HCT116 (cell line): ENCODE data around the gene DNAJC1. TPM values are rescaled to one million over a fixed set of nuclear protein-coding genes. Genes with fewer than 3 reads are reported as not detected.
A peak's percentile ranks its signal among the peaks of the same experiment; 100 is the strongest.

Experiments
- ATAC-seq: fragments of 200-7000 bp; cut with Tn5 transposase; 2 replicates; pipeline ENCODE4 v1.9.1; 2020; ENCODE audit warnings: mild to moderate bottlenecking, moderate library complexity
- Bru-seq: library from RNA; stranded (reverse); fragments of 400-500 nt; gene quantifications from one replicate; lab custom pipeline; 2021; lab: Mats Ljungman, UMichigan
- BruChase-seq, 2 experiments: library from RNA; stranded (reverse); fragments of 400-500 nt; gene quantifications; one replicate each; lab custom pipeline; 2021; lab: Mats Ljungman, UMichigan
- BruUV-seq: library from RNA; stranded (reverse); fragments of 400-500 nt; replicated peaks from 2 replicates; lab custom pipeline; 2021; lab: Mats Ljungman, UMichigan
- CTCF ChIA-PET: fragments of 300-600 bp; sonication (Branson Sonifier 250); formaldehyde crosslinking; loops from one replicate; lab custom pipeline; 2021; ENCODE audit warnings: antibody characterized with exemption; lab: Charles Lee
- POLR2A ChIA-PET: fragments of 300-600, 350-600 bp; sonication (Branson Sonifier 250); formaldehyde crosslinking; loops from one replicate; lab custom pipeline; 2021; ENCODE audit warnings: antibody characterized with exemption; lab: Charles Lee
- RAD21 ChIA-PET, 2 experiments: fragments of 300-600 bp; sonication (Branson Sonifier 250); formaldehyde crosslinking; loops; one replicate each; lab custom pipeline; 2023; ENCODE audit warnings: low total read pairs in 2 of 2; ENCODE audit not compliant: uncharacterized antibody in 2 of 2, unreplicated experiment in 2 of 2, low non-redundant PET in 1 of 2; lab: Charles Lee
- DNase-seq: peaks from one replicate; pipeline ENCODE4 v3.0.0-alpha.2; 2010; ENCODE audit warnings: low read depth, low spot score
- H2AFZ ChIP-seq: fragments of 200-600 bp; shearing (Covaris generic), sonication (generic); 2 replicates; pipeline ENCODE4 v1.6.1; 2017; ENCODE audit warnings: low read depth, mixed run types, mixed read lengths, antibody characterized with exemption, low read length; ENCODE audit not compliant: poor library complexity, severe bottlenecking
- H3K27ac ChIP-seq: 2 replicates; pipeline ENCODE4 v1.5.1; 2012; ENCODE audit warnings: low read depth, low read length
- H3K27me3 ChIP-seq: fragments of 200-600 bp; sonication (generic); 2 replicates; pipeline ENCODE4 v1.6.1; 2016; ENCODE audit warnings: mixed run types, low read length, mixed read lengths; ENCODE audit not compliant: insufficient read depth
- H3K36me3 ChIP-seq, 2 experiments: fragments of 200-500 bp in 1 of 2; fragments of 200-600 bp in 1 of 2; sonication (Bioruptor generic) in 1 of 2; sonication (generic) in 1 of 2; 2 replicates each; pipeline versions ENCODE4 v1.5.1 to v1.6.1; 2014 to 2016; ENCODE audit warnings: low read length in 2 of 2, inconsistent platforms in 1 of 2, mixed read lengths in 1 of 2, mixed run types in 1 of 2; ENCODE audit not compliant: insufficient read depth in 2 of 2, control insufficient read depth in 1 of 2
- H3K4me1 ChIP-seq, 2 experiments: fragments of 200-600 bp in 1 of 2; sonication (generic) in 1 of 2; 2 replicates each; pipeline versions ENCODE4 v1.5.1 to v1.6.1; 2012 to 2017; ENCODE audit warnings: low read length in 2 of 2, inconsistent platforms in 1 of 2, mild to moderate bottlenecking in 1 of 2, mixed read lengths in 1 of 2, mixed run types in 1 of 2, moderate library complexity in 1 of 2; ENCODE audit not compliant: insufficient read depth in 2 of 2, control insufficient read depth in 1 of 2
- H3K4me2 ChIP-seq: fragments of 200-600 bp; sonication (generic); 2 replicates; pipeline ENCODE4 v1.6.1; 2017; ENCODE audit warnings: mixed run types, low read length, mixed read lengths
- H3K4me3 ChIP-seq, 2 experiments: fragments of 200-600 bp in 1 of 2; sonication (generic) in 1 of 2; replicated peaks in 1 of 2; 2 replicates each; pipeline ENCODE4 v1.5.1; 2011 to 2016; ENCODE audit warnings: low read length in 2 of 2, control low read depth in 1 of 2, low read depth in 1 of 2, mild to moderate bottlenecking in 1 of 2, mixed read lengths in 1 of 2, mixed run types in 1 of 2
- H3K79me2 ChIP-seq: fragments of 200-600 bp; sonication (generic); 2 replicates; pipeline ENCODE4 v1.6.1; 2017; ENCODE audit warnings: mild to moderate bottlenecking, mixed run types, low read length, moderate library complexity, mixed read lengths; ENCODE audit not compliant: insufficient read depth
- H3K9ac ChIP-seq: fragments of 200-600 bp; sonication (generic); 2 replicates; pipeline ENCODE4 v1.6.1; 2016; ENCODE audit warnings: low read length, mixed read lengths
- H3K9me2 ChIP-seq: fragments of 200-600 bp; sonication (generic), shearing (Covaris generic); 2 replicates; pipeline ENCODE4 v1.6.1; 2017; ENCODE audit warnings: mixed run types, mild to moderate bottlenecking, moderate library complexity; ENCODE audit not compliant: insufficient read depth
- H3K9me3 ChIP-seq, 2 experiments: fragments of 200-500 bp in 1 of 2; fragments of 200-600 bp in 1 of 2; sonication (Bioruptor generic) in 1 of 2; sonication (generic) in 1 of 2; 2 replicates each; pipeline ENCODE4 v1.6.1; 2014 to 2017; ENCODE audit warnings: low read length in 2 of 2, mixed read lengths in 2 of 2, inconsistent platforms in 1 of 2, low read depth in 1 of 2, mild to moderate bottlenecking in 1 of 2, mixed run types in 1 of 2, moderate library complexity in 1 of 2; ENCODE audit not compliant: control insufficient read depth in 1 of 2, insufficient read depth in 1 of 2
- H4K20me1 ChIP-seq: fragments of 200-600 bp; sonication (generic), shearing (Covaris generic); 2 replicates; pipeline ENCODE4 v1.6.1; 2017; ENCODE audit warnings: mixed run types, mild to moderate bottlenecking, moderate library complexity; ENCODE audit not compliant: insufficient read depth
- CBX3 ChIP-seq: IDR thresholded peaks from 2 replicates; pipeline ENCODE4 v1.6.1; 2012; ENCODE audit warnings: low read depth
- EGR1 ChIP-seq: IDR thresholded peaks from 2 replicates; pipeline ENCODE4 v1.6.1; 2012; ENCODE audit warnings: low read depth
- ELF1 ChIP-seq: IDR thresholded peaks from 2 replicates; pipeline ENCODE4 v1.6.1; 2012; ENCODE audit warnings: low read depth, borderline replicate concordance
- JUND ChIP-seq: IDR thresholded peaks from 2 replicates; pipeline ENCODE4 v1.6.1; 2012
- MAX ChIP-seq: IDR thresholded peaks from 2 replicates; pipeline ENCODE4 v1.6.1; 2012
- POLR2A ChIP-seq: IDR thresholded peaks from 2 replicates; pipeline ENCODE4 v1.7.0; 2011; ENCODE audit warnings: borderline replicate concordance; ENCODE audit not compliant: insufficient read depth, insufficient read length; ENCODE audit errors: extremely low read depth
- POLR2AphosphoS5 ChIP-seq: IDR thresholded peaks from 2 replicates; pipeline ENCODE4 v1.6.1; 2011; ENCODE audit warnings: mild to moderate bottlenecking, low read depth, low read length, moderate library complexity
- REST ChIP-seq: IDR thresholded peaks from 2 replicates; pipeline ENCODE4 v1.6.1; 2012; ENCODE audit warnings: low read depth
- SIN3A ChIP-seq: IDR thresholded peaks from 2 replicates; pipeline ENCODE4 v1.6.1; 2012; ENCODE audit warnings: low read depth
- SP1 ChIP-seq: IDR thresholded peaks from 2 replicates; pipeline ENCODE4 v1.6.1; 2012; ENCODE audit warnings: low read depth
- ZFX ChIP-seq: fragments of 450-650 bp; IDR thresholded peaks from 2 replicates; pipeline ENCODE4 v1.6.1; 2017
- intact Hi-C: fragments of 100-400 bp; cut with micrococcal nuclease; formaldehyde crosslinking; loops from 2 replicates; pipeline ENCODE4 v1.10.0; 2022
- long read RNA-seq: library from polyadenylated mRNA; unstranded; transcript quantifications from one replicate; pipeline ENCODE4 v2.0.0, GENCODE V29; 2021; ENCODE audit not compliant: unreplicated experiment
- polyA plus RNA-seq: library from polyadenylated mRNA; unstranded; fragments of >200 nt; gene quantifications from 2 replicates; pipeline ENCODE4 v1.2.1, GENCODE V29; 2012; ENCODE audit warnings: missing spikeins
- total RNA-seq: library from RNA; stranded (reverse); gene quantifications from one replicate; pipeline ENCODE4 v1.2.1, GENCODE V29; 2021; ENCODE audit not compliant: unreplicated experiment

The DNAJC1 gene
- total RNA-seq (17.9 TPM), Bru-seq, nascent RNA (percentile 74 among the genes with signal in this experiment), BruChase-seq, experiment 1, labeled RNA remaining after a 6-hour chase (percentile 53 among the genes with signal in this experiment), BruChase-seq, experiment 2, labeled RNA remaining after a 2-hour chase (percentile 57 among the genes with signal in this experiment)
- polyA plus RNA-seq: 14.4 and 18.2 TPM in 2 replicates
- long read RNA-seq, transcript DNAJC1-202 (12 exons, 2,106 nt): major isoform, 27 of 46 reads
- long read RNA-seq, partial matches to known transcripts: 15 of 46 reads
- long read RNA-seq, other reads (novel, unspliced or antisense): 4 of 46 reads

- ChIA-PET RAD21 (no interaction called here), POLR2A (interaction anchor here (1.5 kb wide), 1 partner anchor 32 kb away, joined by 4 read pairs; no protein-coding TSS in a partner anchor), CTCF (interaction anchor here (0.6 to 1.4 kb wide), 3 partner anchors 10 to 507 kb away, joined by 3 to 7 read pairs (median 3); no protein-coding TSS in a partner anchor)
- TF ChIP-seq SP1: peak; percentile 69
- no peak for TF ChIP-seq REST
- TF ChIP-seq SIN3A: peak; percentile 83
- peak; percentile 76 for TF ChIP-seq ZFX
- TF ChIP-seq POLR2AphosphoS5: peak; percentile 86
- TF ChIP-seq ELF1: peak; percentile 59
- TF ChIP-seq POLR2A: peak; percentile 52
- TF ChIP-seq CBX3: no peak; the same call in 1 of the 2 replicates
- peak; percentile 52; the same call in 1 of the 2 replicates for TF ChIP-seq EGR1
- TF ChIP-seq JUND: no peak
- peak; percentile 84 for TF ChIP-seq MAX
- Histone ChIP-seq H4K20me1 (no peaks in the 10 kb centered on the region), H3K27me3 (no peaks in the 10 kb centered on the region), H3K27ac (peak within 1 kb of the TSS; percentile 73), H3K4me1 (peaks cover 8 to 15% of the 10 kb centered on the region in 2 experiments; a peak in 3 of 4 replicates), H3K36me3 (no peaks in the 10 kb centered on the region), H3K4me2 (peak within 1 kb of the TSS; percentile 88), H3K9ac (peak within 1 kb of the TSS; percentile 74), H3K4me3 (peak within 1 kb of the TSS; percentile 79 to 82), H2AFZ (peak within 1 kb of the TSS; percentile 93), H3K9me2 (no peaks in the 10 kb centered on the region), H3K79me2 (peaks cover 44% of the 10 kb centered on the region), H3K9me3 (no peaks in the 10 kb centered on the region; a peak in 1 of 4 replicates)
- intact Hi-C loops: loop anchor here (5.0 to 10.0 kb wide), 4 partner anchors 244 to 821 kb away; partner anchors contain the start of gene BMI1
- ATAC-seq (peak; percentile 97), DNase-seq (peak; percentile 87)
- BruUV-seq: no TSS peak
Observed at GRCh38 chr10:22003177-22003963, at the start of gene DNAJC1. TSS of gene DNAJC1 (minus strand) at chr10:22003730. CDS start at chr10:22003434, 296 bp downstream.
